ENCODE measurements around the gene UTP14C.
"Not testable (repeated sequence)": the region's sequence is repeated elsewhere in the genome, so short reads cannot be mapped to it uniquely, and the experiment has no call there.

Gene UTP14C

GRCh38 chr13:52051400-52051799 lies 26.9 kb downstream of the UTP14C start:
- DNase-seq = no peak

GRCh38 chr13:52053460-52053859 lies 29.0 kb downstream of the UTP14C start:
- no peak for DNase-seq

- DNase-seq = not testable (repeated sequence)
Measured at GRCh38 chr13:52061064-52061463, 36.6 kb downstream of the UTP14C start.

GRCh38 chr13:52061587-52061986 lies 37.1 kb downstream of the UTP14C start:
- no peak for DNase-seq

GRCh38 chr13:52067237-52067636 lies 42.7 kb downstream of the UTP14C start:
- no peak for DNase-seq

GRCh38 chr13:52070929-52071523 lies 46.5 kb downstream of the UTP14C start:
- DNase-seq = no peak

Measured in COR-L47 (cell line).